NB4 (cell line): ENCODE data around the gene KCNQ4.

Experiments
- CTCF ChIP-seq: IDR thresholded peaks from one replicate; pipeline ENCODE4 v1.5.1; 2012; ENCODE audit warnings: low read depth, low read length
- MYC ChIP-seq: IDR thresholded peaks from 2 replicates; pipeline ENCODE4 v1.6.1; 2011; ENCODE audit warnings: low read depth, low read length
- POLR2A ChIP-seq: IDR thresholded peaks from 2 replicates; pipeline ENCODE4 v1.6.1; 2011; ENCODE audit warnings: mild to moderate bottlenecking; ENCODE audit not compliant: insufficient read length; ENCODE audit errors: extremely low read depth

GRCh38 chr1:40785446-40785845 lies 1.9 kb downstream of the KCNQ4 start:
- no peak for TF ChIP-seq CTCF
- TF ChIP-seq POLR2A: no peak
- TF ChIP-seq MYC: no peak
